ENCODE results near the gene SARNP.

SARNP gene

DNA sequence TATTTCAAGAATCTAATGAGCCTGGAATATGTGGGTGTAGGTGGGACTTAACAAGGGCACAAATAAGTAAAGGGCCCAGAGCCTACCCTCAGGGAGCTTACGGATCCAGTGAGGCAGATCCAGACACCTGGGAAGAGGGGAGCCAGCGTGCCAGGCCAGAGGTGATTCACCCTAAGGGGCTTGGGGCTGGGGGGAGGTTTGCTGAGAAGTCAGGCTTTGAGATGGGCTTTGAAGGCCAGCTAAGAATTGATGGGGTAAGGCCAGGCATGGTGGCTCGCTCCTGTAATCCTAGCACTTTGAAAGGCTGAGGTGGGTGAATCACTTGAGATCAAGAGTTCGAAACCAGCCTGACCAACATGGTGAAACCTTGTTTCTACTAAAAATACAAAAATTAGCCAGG is 25.9 kb upstream of the SARNP start:
- no peak for TF ChIP-seq CTCF (IDR thresholded peaks at IDR 0.05)

- TF ChIP-seq CTCF (IDR thresholded peaks at IDR 0.05): no peak
Observed at GRCh38 chr12:55842681-55843429, 25.3 kb upstream of the SARNP start, which contains the start of gene MMP19. Gene MMP19, minus strand, starts transcription at chr12:55842936. Its CDS starts 106 bp downstream, at chr12:55842830.

- no peak for TF ChIP-seq CTCF (IDR thresholded peaks at IDR 0.05)
Observed at GRCh38 chr12:55840581-55841351, 23.2 kb upstream of the SARNP start.

GRCh38 chr12:55839345-55840140 is 22.0 kb upstream of the SARNP start:
- no peak for TF ChIP-seq CTCF (IDR thresholded peaks at IDR 0.05)

- no peak for TF ChIP-seq CTCF (IDR thresholded peaks at IDR 0.05)
Observed at GRCh38 chr12:55838361-55838760, 20.8 kb upstream of the SARNP start.

DNA sequence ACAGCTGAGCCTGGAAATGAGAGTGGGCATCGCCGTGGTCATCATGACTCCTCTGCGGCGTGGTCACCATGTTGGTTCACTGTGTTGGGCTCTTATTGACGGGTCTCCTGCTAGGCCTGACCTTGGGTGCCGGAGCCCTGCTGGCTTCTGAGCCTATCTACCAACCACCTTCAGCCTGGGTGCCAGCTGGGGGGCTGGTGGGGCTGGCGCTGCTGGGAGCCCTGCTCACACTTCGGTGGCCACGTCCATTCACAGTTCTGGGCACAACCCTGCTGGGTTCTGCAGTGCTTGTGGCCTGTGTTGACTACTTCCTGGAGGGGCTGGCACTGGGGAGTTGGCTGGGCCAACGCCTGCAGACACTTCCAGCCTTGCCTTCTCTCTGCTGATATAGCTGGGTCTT is 15.5 kb upstream of the SARNP start:
- no peak for TF ChIP-seq CTCF (IDR thresholded peaks at IDR 0.05)

GRCh38 chr12:55831447-55831815 is 13.9 kb upstream of the SARNP start:
- no peak for TF ChIP-seq CTCF (IDR thresholded peaks at IDR 0.05)
